HepG2 (cell line): ENCODE measurements around the gene EDEM3. TPM values are rescaled to one million over a fixed set of nuclear protein-coding genes. Genes with fewer than 3 reads are reported as not detected.
A peak's percentile ranks its signal among the peaks of the same experiment; 100 is the strongest.

ENCODE experiments used
- ARNT2 ChIP-seq: sonication (generic); formaldehyde crosslinking; IDR thresholded peaks from 2 replicates; pipeline ENCODE4 v1.8.0; 2022; ENCODE audit warnings: mild to moderate bottlenecking, low read depth, missing genetic modification reagents, moderate library complexity
- CAMTA2 ChIP-seq: sonication (generic); formaldehyde crosslinking; IDR thresholded peaks from 2 replicates; pipeline ENCODE4 v1.4.0; 2020; ENCODE audit warnings: mild to moderate bottlenecking, missing genetic modification reagents, borderline replicate concordance
- DMAP1 ChIP-seq: IDR thresholded peaks from 2 replicates; pipeline ENCODE4 v1.6.1; 2016
- GABPA ChIP-seq, 2 experiments: IDR thresholded peaks; 2 replicates each; pipeline ENCODE4 v1.6.1; 2011 to 2016; ENCODE audit warnings: low read depth in 2 of 2, low read length in 1 of 2, missing biosample characterization in 1 of 2, missing genetic modification characterization in 1 of 2
- ISX ChIP-seq: sonication (generic); formaldehyde crosslinking; conservative IDR thresholded peaks from 2 replicates; pipeline ENCODE4 v1.5.0; 2020; ENCODE audit warnings: missing genetic modification reagents
- MED13 ChIP-seq: sonication (generic); formaldehyde crosslinking; IDR thresholded peaks from 2 replicates; pipeline ENCODE4 v1.5.0; 2020; ENCODE audit warnings: missing genetic modification reagents
- MIER2 ChIP-seq: IDR thresholded peaks from 2 replicates; pipeline ENCODE4 v1.6.1; 2016; ENCODE audit warnings: missing biosample characterization, missing genetic modification reagents
- NFKB2 ChIP-seq: sonication (generic); formaldehyde crosslinking; IDR thresholded peaks from 2 replicates; pipeline ENCODE4 v1.4.0; 2020; ENCODE audit warnings: missing genetic modification reagents, borderline replicate concordance
- NONO ChIP-seq, 2 experiments: fragments of 450-650 bp in 1 of 2; sonication (generic) in 1 of 2; formaldehyde crosslinking in 1 of 2; IDR thresholded peaks in 1 of 2; conservative IDR thresholded peaks in 1 of 2; 2 replicates each; pipeline versions ENCODE4 v1.6.1 to v1.8.0; 2017 to 2022; ENCODE audit warnings: mild to moderate bottlenecking in 1 of 2, missing genetic modification reagents in 1 of 2, moderate library complexity in 1 of 2
- NRL ChIP-seq: sonication (generic); formaldehyde crosslinking; IDR thresholded peaks from 2 replicates; pipeline ENCODE4 v1.5.0; 2020; ENCODE audit warnings: missing genetic modification reagents, mild to moderate bottlenecking, moderate library complexity, borderline replicate concordance
- RXRB ChIP-seq: IDR thresholded peaks from 2 replicates; pipeline ENCODE4 v1.6.1; 2016; ENCODE audit warnings: borderline replicate concordance, missing genetic modification reagents, missing compliant biosample characterization
- SP5 ChIP-seq: IDR thresholded peaks from 2 replicates; pipeline ENCODE4 v1.6.1; 2016; ENCODE audit warnings: low read depth, borderline replicate concordance
- WIZ ChIP-seq: sonication (generic); formaldehyde crosslinking; IDR thresholded peaks from 2 replicates; pipeline ENCODE4 v1.5.1; 2020; ENCODE audit warnings: mild to moderate bottlenecking, missing genetic modification reagents
- ZNF253 ChIP-seq: sonication (generic); formaldehyde crosslinking; IDR thresholded peaks from 2 replicates; pipeline ENCODE4 v1.8.0; 2022; ENCODE audit warnings: mild to moderate bottlenecking, missing genetic modification reagents, borderline replicate concordance
- ZNF329 ChIP-seq: sonication (generic); formaldehyde crosslinking; IDR thresholded peaks from 2 replicates; pipeline ENCODE4 v1.9.0; 2021; ENCODE audit warnings: low read depth, mild to moderate bottlenecking, missing genetic modification reagents
- ZNF367 ChIP-seq: sonication (generic); formaldehyde crosslinking; IDR thresholded peaks from 2 replicates; pipeline ENCODE4 v1.4.0; 2020; ENCODE audit warnings: missing genetic modification reagents, borderline replicate concordance
- ZNF383 ChIP-seq: sonication (generic); formaldehyde crosslinking; IDR thresholded peaks from 2 replicates; pipeline ENCODE4 v1.4.0; 2020; ENCODE audit warnings: missing genetic modification reagents, mild to moderate bottlenecking, borderline replicate concordance
- ZNF550 ChIP-seq: sonication (generic); formaldehyde crosslinking; IDR thresholded peaks from 2 replicates; pipeline ENCODE4 v1.4.0; 2020; ENCODE audit warnings: mild to moderate bottlenecking, missing genetic modification reagents, borderline replicate concordance
- polyA plus RNA-seq, 8 experiments: library from polyadenylated mRNA; depleted of rRNA in 3 of 8; stranded (reverse) in 7 of 8; unstranded in 1 of 8; fragments of >200 nt; fragmentation: Illumina TruSeq in 4 of 8; extraction: Trizol in 4 of 8; gene quantifications; 2 replicates each; pipeline versions ENCODE4 v1.2.1 to v1.2.3, GENCODE V29; 2011 to 2016; ENCODE audit warnings: low read depth in 4 of 8, missing spikeins in 1 of 8, mixed read lengths in 1 of 8; ENCODE audit not compliant: insufficient read depth in 1 of 8
- total RNA-seq, 5 experiments: library from RNA; depleted of rRNA; stranded (reverse); fragments of >200 nt; fragmentation: Illumina TruSeq; extraction: Trizol; gene quantifications; 2 replicates each; pipeline ENCODE4 v1.2.3, GENCODE V29; 2016; ENCODE audit warnings: low read depth in 1 of 5
- TF ChIP-seq, protein P1 (sequence below): sonication (generic); formaldehyde crosslinking; conservative IDR thresholded peaks from 2 replicates; pipeline ENCODE4 v1.4.0; 2020; ENCODE audit warnings: missing genetic modification reagents
- TF ChIP-seq, protein P2 (sequence below): sonication (generic); formaldehyde crosslinking; IDR thresholded peaks from 2 replicates; pipeline ENCODE4 v1.8.1; 2023; ENCODE audit warnings: mild to moderate bottlenecking, moderate library complexity, missing genetic modification reagents
- TF ChIP-seq, protein P3 (sequence below): sonication (generic); formaldehyde crosslinking; IDR thresholded peaks from 2 replicates; pipeline ENCODE4 v1.5.0; 2020; ENCODE audit warnings: mild to moderate bottlenecking, missing genetic modification reagents, borderline replicate concordance

EDEM3 gene
- total and polyA plus RNA-seq, 2 of the 13 experiments (the other 11 are each of a cell fraction or from before 2014, with no cell fraction given) = 13.1 to 18.2 TPM

DNA sequence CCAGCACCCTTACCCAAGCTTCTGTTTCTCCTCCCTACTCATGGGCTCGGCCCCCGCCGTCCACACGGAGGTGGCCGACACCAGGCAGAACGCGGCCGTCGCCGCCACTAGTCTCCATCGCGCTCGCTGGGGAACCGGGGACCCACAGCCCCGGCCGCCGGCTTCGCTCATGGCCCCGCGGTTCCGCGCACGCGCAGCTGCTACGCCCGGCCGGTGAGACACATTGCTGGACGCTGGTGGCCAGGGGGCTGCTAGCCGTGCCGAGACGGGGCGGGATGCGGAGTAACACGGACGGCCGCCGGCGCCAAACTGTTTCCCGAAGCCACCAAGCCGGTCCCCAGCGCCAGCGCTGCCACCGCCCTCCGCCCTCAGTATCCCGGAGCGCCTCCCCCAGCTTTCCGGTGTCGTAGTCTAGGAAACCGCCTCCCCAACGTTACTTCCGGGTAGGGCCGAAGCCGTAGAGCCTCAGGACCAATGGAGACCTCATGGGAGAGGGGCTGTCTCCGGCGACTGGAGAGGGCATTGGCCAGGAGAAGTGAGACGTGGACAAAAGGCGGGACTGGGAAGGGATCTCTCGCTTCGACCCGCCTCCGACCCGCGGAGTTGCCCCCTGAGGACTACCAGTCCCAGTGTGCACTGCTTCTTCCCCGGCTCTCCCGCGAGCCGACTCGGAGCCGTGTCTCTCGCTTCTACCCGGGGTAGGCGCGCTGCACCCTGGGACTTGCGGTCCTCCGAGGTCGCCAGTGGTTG, at the start of gene EDEM3 (continued):
- TF ChIP-seq, protein P1, sequence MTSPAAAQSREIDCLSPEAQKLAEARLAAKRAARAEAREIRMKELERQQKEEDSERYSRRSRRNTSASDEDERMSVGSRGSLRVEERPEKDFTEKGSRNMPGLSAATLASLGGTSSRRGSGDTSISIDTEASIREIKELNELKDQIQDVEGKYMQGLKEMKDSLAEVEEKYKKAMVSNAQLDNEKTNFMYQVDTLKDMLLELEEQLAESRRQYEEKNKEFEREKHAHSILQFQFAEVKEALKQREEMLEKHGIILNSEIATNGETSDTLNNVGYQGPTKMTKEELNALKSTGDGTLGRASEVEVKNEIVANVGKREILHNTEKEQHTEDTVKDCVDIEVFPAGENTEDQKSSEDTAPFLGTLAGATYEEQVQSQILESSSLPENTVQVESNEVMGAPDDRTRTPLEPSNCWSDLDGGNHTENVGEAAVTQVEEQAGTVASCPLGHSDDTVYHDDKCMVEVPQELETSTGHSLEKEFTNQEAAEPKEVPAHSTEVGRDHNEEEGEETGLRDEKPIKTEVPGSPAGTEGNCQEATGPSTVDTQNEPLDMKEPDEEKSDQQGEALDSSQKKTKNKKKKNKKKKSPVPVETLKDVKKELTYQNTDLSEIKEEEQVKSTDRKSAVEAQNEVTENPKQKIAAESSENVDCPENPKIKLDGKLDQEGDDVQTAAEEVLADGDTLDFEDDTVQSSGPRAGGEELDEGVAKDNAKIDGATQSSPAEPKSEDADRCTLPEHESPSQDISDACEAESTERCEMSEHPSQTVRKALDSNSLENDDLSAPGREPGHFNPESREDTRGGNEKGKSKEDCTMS (CRISPR knock-in tag) = no peak
- TF ChIP-seq, protein P2, sequence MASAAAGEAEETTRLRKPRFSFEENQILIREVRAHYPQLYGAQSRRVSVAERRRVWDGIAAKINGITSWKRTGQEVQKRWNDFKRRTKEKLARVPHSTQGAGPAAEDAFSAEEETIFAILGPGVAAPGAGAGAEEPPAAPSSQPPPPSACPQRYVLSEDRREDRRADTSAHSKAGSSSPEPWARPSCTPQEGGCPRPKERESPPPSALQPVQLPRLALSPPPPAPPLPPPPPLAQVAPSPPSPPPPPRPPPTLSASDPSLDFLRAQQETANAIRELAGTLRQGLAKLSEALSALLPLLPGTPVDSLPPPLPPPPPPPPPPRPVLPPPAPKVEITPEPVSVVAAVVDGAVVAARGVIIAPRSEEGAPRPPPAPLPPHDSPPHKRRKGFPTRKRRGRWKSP = peak; percentile 88; the same call in 1 of the 2 replicates
- no peak for TF ChIP-seq NONO (IDR thresholded peaks at IDR 0.05)
- peak; percentile 61; the same call in 1 of the 2 replicates for TF ChIP-seq NONO (CRISPR knock-in tag; conservative IDR thresholded peaks at IDR 0.05)
- 0 out of 2 replicates have a peak, but pooled peaks have one; percentile 60 for TF ChIP-seq ARNT2 (CRISPR knock-in tag)
- TF ChIP-seq MIER2 (CRISPR knock-in tag) = no peak
- 0 out of 2 replicates have a peak, but pooled peaks have one; percentile 8 for TF ChIP-seq NFKB2 (CRISPR knock-in tag)
- no peak for TF ChIP-seq CAMTA2
- 0 out of 2 replicates have a peak, but pooled peaks have one; percentile 84 for TF ChIP-seq ISX (CRISPR knock-in tag)
- TF ChIP-seq WIZ = peak; percentile 65; the same call in 1 of the 2 replicates
- peak; percentile 24; the same call in 1 of the 2 replicates for TF ChIP-seq NRL (CRISPR knock-in tag)
- TF ChIP-seq SP5 = no peak
- TF ChIP-seq ZNF550 = 0 out of 2 replicates have a peak, but pooled peaks have one; percentile 35
- TF ChIP-seq DMAP1 (CRISPR knock-in tag) = peak; percentile 77
- peak; percentile 81 for TF ChIP-seq GABPA (IDR thresholded peaks at IDR 0.05; ENCODE audit: low read depth, low read length)
- peak; percentile 93 for TF ChIP-seq GABPA (CRISPR knock-in tag; IDR thresholded peaks at IDR 0.05; ENCODE audit: low read depth)
- no peak for TF ChIP-seq ZNF383
- TF ChIP-seq MED13 (CRISPR knock-in tag) = 0 out of 2 replicates have a peak, but pooled peaks have one; percentile 63
- no peak for TF ChIP-seq ZNF329 (CRISPR knock-in tag)
- peak; percentile 17 for TF ChIP-seq RXRB (CRISPR knock-in tag)
- no peak for TF ChIP-seq ZNF253
- TF ChIP-seq ZNF367 = 0 out of 2 replicates have a peak, but pooled peaks have one; percentile 18
- TF ChIP-seq, protein P3, sequence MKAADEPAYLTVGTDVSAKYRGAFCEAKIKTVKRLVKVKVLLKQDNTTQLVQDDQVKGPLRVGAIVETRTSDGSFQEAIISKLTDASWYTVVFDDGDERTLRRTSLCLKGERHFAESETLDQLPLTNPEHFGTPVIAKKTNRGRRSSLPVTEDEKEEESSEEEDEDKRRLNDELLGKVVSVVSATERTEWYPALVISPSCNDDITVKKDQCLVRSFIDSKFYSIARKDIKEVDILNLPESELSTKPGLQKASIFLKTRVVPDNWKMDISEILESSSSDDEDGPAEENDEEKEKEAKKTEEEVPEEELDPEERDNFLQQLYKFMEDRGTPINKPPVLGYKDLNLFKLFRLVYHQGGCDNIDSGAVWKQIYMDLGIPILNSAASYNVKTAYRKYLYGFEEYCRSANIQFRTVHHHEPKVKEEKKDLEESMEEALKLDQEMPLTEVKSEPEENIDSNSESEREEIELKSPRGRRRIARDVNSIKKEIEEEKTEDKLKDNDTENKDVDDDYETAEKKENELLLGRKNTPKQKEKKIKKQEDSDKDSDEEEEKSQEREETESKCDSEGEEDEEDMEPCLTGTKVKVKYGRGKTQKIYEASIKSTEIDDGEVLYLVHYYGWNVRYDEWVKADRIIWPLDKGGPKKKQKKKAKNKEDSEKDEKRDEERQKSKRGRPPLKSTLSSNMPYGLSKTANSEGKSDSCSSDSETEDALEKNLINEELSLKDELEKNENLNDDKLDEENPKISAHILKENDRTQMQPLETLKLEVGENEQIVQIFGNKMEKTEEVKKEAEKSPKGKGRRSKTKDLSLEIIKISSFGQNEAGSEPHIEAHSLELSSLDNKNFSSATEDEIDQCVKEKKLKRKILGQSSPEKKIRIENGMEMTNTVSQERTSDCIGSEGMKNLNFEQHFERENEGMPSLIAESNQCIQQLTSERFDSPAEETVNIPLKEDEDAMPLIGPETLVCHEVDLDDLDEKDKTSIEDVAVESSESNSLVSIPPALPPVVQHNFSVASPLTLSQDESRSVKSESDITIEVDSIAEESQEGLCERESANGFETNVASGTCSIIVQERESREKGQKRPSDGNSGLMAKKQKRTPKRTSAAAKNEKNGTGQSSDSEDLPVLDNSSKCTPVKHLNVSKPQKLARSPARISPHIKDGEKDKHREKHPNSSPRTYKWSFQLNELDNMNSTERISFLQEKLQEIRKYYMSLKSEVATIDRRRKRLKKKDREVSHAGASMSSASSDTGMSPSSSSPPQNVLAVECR (CRISPR knock-in tag) = peak; percentile 87
